OCI-LY3 (cell line): ENCODE measurements around the gene DNAJC1.

Source experiments
- CTCF ChIP-seq: fragments of 200-600, 300-600 bp; sonication (generic); IDR thresholded peaks from 2 replicates; pipeline ENCODE4 v1.5.1; 2014; ENCODE audit warnings: antibody characterized with exemption, low read length, low read depth
- EZH2phosphoT487 ChIP-seq: fragments of 200-600 bp; shearing (Covaris generic); IDR thresholded peaks from 2 replicates; pipeline ENCODE4 v1.6.1; 2018; ENCODE audit warnings: antibody characterized with exemption, mixed run types, low read depth

- TF ChIP-seq CTCF (no peak), EZH2phosphoT487 (no peak)
Observed at GRCh38 chr10:22017283-22018020, 13.9 kb upstream of the DNAJC1 start.
